ENCODE results near the gene IL5. TPM values are rescaled to one million over a fixed set of nuclear protein-coding genes. Genes with fewer than 3 reads are reported as not detected.
"Not testable (repeated sequence)": the region's sequence is repeated elsewhere in the genome, so short reads cannot be mapped to it uniquely, and the experiment has no call there.

IL5 gene
- total RNA-seq, 5 donors from 2014 or later (not counting 1 experiment from before 2014, with no cell fraction given) = 1.2 TPM; not detected in 4

GRCh38 chr5:132556763-132557477, 13.6 kb upstream of the IL5 start, which contains the start of gene RAD50:
Gene RAD50 (plus strand): TSS chr5:132556977. CDS start chr5:132557325, 348 bp downstream.
- peak within 1 kb of the TSS; percentile 69 to 87 for H3K4me3 ChIP-seq (ENCODE audit: control insufficient read depth in 1 of 2, extremely low read depth in 1 of 2, low read length in 1 of 2)
- H3K27me3 ChIP-seq (replicated peaks in 1 of 2; ENCODE audit: control insufficient read depth in 2 of 2, extremely low read depth in 1 of 2, insufficient read depth in 2 of 2, low read length in 1 of 2) = no peaks in the 10 kb centered on the region
- peak within 1 kb of the TSS; percentile 86 for H3K27ac ChIP-seq (ENCODE audit: low read length)
- H3K27ac Mint-ChIP-seq = peak within 1 kb of the TSS; percentile 94 to 97
- CTCF ChIA-PET = interaction anchor here (0.6 to 0.7 kb wide), 2 partner anchors 30 to 263 kb away, joined by 3 to 5 read pairs; no protein-coding TSS in a partner anchor
- ATAC-seq (replicated peaks in 1 of 4) = peak; percentile 97 to 99 (median 98)
- H3K4me3 Mint-ChIP-seq = peak within 1 kb of the TSS; percentile 95 to 99 (median 95)
- DNase-seq = peak; percentile 81 to 95 (median 90)
- peaks cover 0 to 14% of the 10 kb centered on the region in 2 donors for H3K36me3 ChIP-seq (ENCODE audit: control insufficient read depth in 2 of 2, extremely low read depth in 1 of 2, insufficient read depth in 1 of 2, low read length in 1 of 2)
- peaks cover 4 to 5% (median 4%) of the 10 kb centered on the region in 3 donors for H3K9me3 Mint-ChIP-seq
- H3K36me3 Mint-ChIP-seq = peaks cover 3% of the 10 kb centered on the region
- peaks cover 6 to 21% of the 10 kb centered on the region in 2 experiments for H3K4me1 ChIP-seq (ENCODE audit: control insufficient read depth in 1 of 2, extremely low read depth in 1 of 2, insufficient read depth in 2 of 2, low read length in 2 of 2)
- H3K9me3 ChIP-seq = no peaks in the 10 kb centered on the region
- peaks cover 29 to 32% (median 31%) of the 10 kb centered on the region in 3 donors for H3K4me1 Mint-ChIP-seq
- WGBS (ENCODE audit: insufficient coverage) = 0% methylated on average over 36 of the region's 53 CpGs
- H3K27me3 Mint-ChIP-seq = no peaks in the 10 kb centered on the region
- POLR2A ChIA-PET = interaction anchor here in 1 of 2 donors (0.6 to 0.9 kb wide), 2 partner anchors 9 to 66 kb away, joined by 3 to 6 read pairs; partner anchors contain the start of gene IRF1

- no peaks in the 10 kb centered on the region for H3K27me3 ChIP-seq (replicated peaks in 1 of 2; ENCODE audit: control insufficient read depth in 2 of 2, extremely low read depth in 1 of 2, insufficient read depth in 2 of 2, low read length in 1 of 2)
- Mint-ChIP-seq H3K4me3 (peak overlapping the region; percentile 95 to 99 (median 95)), H3K9me3 (peaks cover 4 to 5% (median 4%) of the 10 kb centered on the region in 3 donors), H3K27me3 (no peaks in the 10 kb centered on the region), H3K27ac (peak overlapping the region; percentile 94 to 97), H3K4me1 (peaks cover 29 to 32% (median 31%) of the 10 kb centered on the region in 3 donors), H3K36me3 (peaks cover 3% of the 10 kb centered on the region)
- POLR2A ChIA-PET = interaction anchor here in 1 of 2 donors (0.9 kb wide), 1 partner anchor 65 kb away, joined by 6 read pairs; the partner anchor contains the start of gene IRF1
- peak overlapping the region; percentile 69 to 87 for H3K4me3 ChIP-seq (ENCODE audit: control insufficient read depth in 1 of 2, extremely low read depth in 1 of 2, low read length in 1 of 2)
- no peak for ATAC-seq (replicated peaks in 1 of 4)
- DNase-seq = peak in 1 of 35 experiments; percentile 1
- H3K9me3 ChIP-seq = no peaks in the 10 kb centered on the region
- 44% methylated on average over 3 of the region's 15 CpGs for WGBS (ENCODE audit: insufficient coverage)
- peak overlapping the region; percentile 86 for H3K27ac ChIP-seq (ENCODE audit: low read length)
- H3K36me3 ChIP-seq (ENCODE audit: control insufficient read depth in 2 of 2, extremely low read depth in 1 of 2, insufficient read depth in 1 of 2, low read length in 1 of 2) = peaks cover 0 to 13% of the 10 kb centered on the region in 2 donors
- peaks cover 6 to 21% of the 10 kb centered on the region in 2 experiments for H3K4me1 ChIP-seq (ENCODE audit: control insufficient read depth in 1 of 2, extremely low read depth in 1 of 2, insufficient read depth in 2 of 2, low read length in 2 of 2)
- CTCF ChIA-PET = interaction anchor here in 1 of 2 donors (0.6 kb wide), 1 partner anchor 29 kb away, joined by 3 read pairs; no protein-coding TSS in a partner anchor
Observed at GRCh38 chr5:132556153-132556762, 12.9 kb upstream of the IL5 start.

- no peak overlapping the region for H3K27ac Mint-ChIP-seq
- ATAC-seq (replicated peaks in 1 of 4) (no peak), DNase-seq (no peak)
- no peaks in the 10 kb centered on the region for H3K9me3 ChIP-seq
- no peaks in the 10 kb centered on the region for H3K4me1 Mint-ChIP-seq
- H3K27me3 ChIP-seq (replicated peaks in 1 of 2; ENCODE audit: control insufficient read depth in 2 of 2, extremely low read depth in 1 of 2, insufficient read depth in 2 of 2, low read length in 1 of 2) = no peaks in the 10 kb centered on the region
- H3K27me3 Mint-ChIP-seq = no peaks in the 10 kb centered on the region
- H3K4me3 Mint-ChIP-seq = no peak overlapping the region
- no peaks in the 10 kb centered on the region for H3K4me1 ChIP-seq (ENCODE audit: control insufficient read depth in 1 of 2, extremely low read depth in 1 of 2, insufficient read depth in 2 of 2, low read length in 2 of 2)
- H3K9me3 Mint-ChIP-seq = no peaks in the 10 kb centered on the region
- no CpG with 5 or more reads among the region's 2 CpGs for WGBS (ENCODE audit: insufficient coverage)
- no peak overlapping the region for H3K27ac ChIP-seq (ENCODE audit: low read length)
- H3K36me3 Mint-ChIP-seq = no peaks in the 10 kb centered on the region
- no peak overlapping the region for H3K4me3 ChIP-seq (ENCODE audit: control insufficient read depth in 1 of 2, extremely low read depth in 1 of 2, low read length in 1 of 2)
- no peaks in the 10 kb centered on the region for H3K36me3 ChIP-seq (ENCODE audit: control insufficient read depth in 2 of 2, extremely low read depth in 1 of 2, insufficient read depth in 1 of 2, low read length in 1 of 2)
- ChIA-PET CTCF (interaction anchor here (0.6 to 0.7 kb wide), 4 partner anchors 12 to 476 kb away, joined by 3 to 5 read pairs (median 3); no protein-coding TSS in a partner anchor), POLR2A (interaction anchor here (0.6 to 0.7 kb wide), 3 partner anchors 59 to 280 kb away, joined by 4 to 5 read pairs (median 5); partner anchors contain the start of genes IRF1 (in 1 of the 2) and SLC22A5 (in 1 of the 2))
Observed at GRCh38 chr5:132549576-132549975, 6.3 kb upstream of the IL5 start.

- not testable (repeated sequence) for H3K4me3 ChIP-seq (ENCODE audit: control insufficient read depth in 1 of 2, extremely low read depth in 1 of 2, low read length in 1 of 2); H3K36me3 Mint-ChIP-seq; H3K27me3 ChIP-seq (replicated peaks in 1 of 2; ENCODE audit: control insufficient read depth in 2 of 2, extremely low read depth in 1 of 2, insufficient read depth in 2 of 2, low read length in 1 of 2); DNase-seq; H3K9me3 Mint-ChIP-seq; H3K27me3 Mint-ChIP-seq; H3K4me1 ChIP-seq (ENCODE audit: control insufficient read depth in 1 of 2, extremely low read depth in 1 of 2, insufficient read depth in 2 of 2, low read length in 2 of 2); H3K4me3 Mint-ChIP-seq; H3K36me3 ChIP-seq (ENCODE audit: control insufficient read depth in 2 of 2, extremely low read depth in 1 of 2, insufficient read depth in 1 of 2, low read length in 1 of 2); H3K4me1 Mint-ChIP-seq; H3K9me3 ChIP-seq; ATAC-seq (replicated peaks in 1 of 4); H3K27ac Mint-ChIP-seq; H3K27ac ChIP-seq (ENCODE audit: low read length)
- no CpG with 5 or more reads among the region's 7 CpGs for WGBS (ENCODE audit: insufficient coverage)
- CTCF ChIA-PET = interaction anchor here in 1 of 2 donors (1.6 kb wide), 1 partner anchor 22 kb away, joined by 4 read pairs; no protein-coding TSS in a partner anchor
- POLR2A ChIA-PET = interaction anchor here in 1 of 2 donors (0.7 kb wide), 1 partner anchor 148 kb away, joined by 3 read pairs; no protein-coding TSS in a partner anchor
Observed at GRCh38 chr5:132548834-132549233, 5.5 kb upstream of the IL5 start.

- DNase-seq (no peak), ATAC-seq (replicated peaks in 1 of 4) (no peak)
- H3K27me3 ChIP-seq (replicated peaks in 1 of 2; ENCODE audit: control insufficient read depth in 2 of 2, extremely low read depth in 1 of 2, insufficient read depth in 2 of 2, low read length in 1 of 2) = no peaks in the 10 kb centered on the region
- H3K4me1 ChIP-seq (ENCODE audit: control insufficient read depth in 1 of 2, extremely low read depth in 1 of 2, insufficient read depth in 2 of 2, low read length in 2 of 2) = no peaks in the 10 kb centered on the region
- Mint-ChIP-seq H3K4me3 (no peak overlapping the region), H3K36me3 (no peaks in the 10 kb centered on the region), H3K27me3 (peaks cover 0 to 2% of the 10 kb centered on the region in 2 donors), H3K4me1 (no peaks in the 10 kb centered on the region), H3K9me3 (no peaks in the 10 kb centered on the region), H3K27ac (no peak overlapping the region)
- ChIA-PET CTCF (interaction anchor here in 1 of 2 donors (1.6 kb wide), 1 partner anchor 20 kb away, joined by 4 read pairs; no protein-coding TSS in a partner anchor), POLR2A (no interaction called here)
- H3K4me3 ChIP-seq (ENCODE audit: control insufficient read depth in 1 of 2, extremely low read depth in 1 of 2, low read length in 1 of 2) = no peak overlapping the region
- WGBS (ENCODE audit: insufficient coverage) = 43% methylated on average over 1 of the region's 2 CpGs
- H3K27ac ChIP-seq (ENCODE audit: low read length) = no peak overlapping the region
- H3K9me3 ChIP-seq = no peaks in the 10 kb centered on the region
- H3K36me3 ChIP-seq (ENCODE audit: control insufficient read depth in 2 of 2, extremely low read depth in 1 of 2, insufficient read depth in 1 of 2, low read length in 1 of 2) = no peaks in the 10 kb centered on the region
Observed at GRCh38 chr5:132547269-132547668, 3.9 kb upstream of the IL5 start.

GRCh38 chr5:132546108-132546507, 2.8 kb upstream of the IL5 start:
- POLR2A ChIA-PET = no interaction called here
- H3K27me3 Mint-ChIP-seq = peaks cover 0 to 2% of the 10 kb centered on the region in 2 donors
- H3K4me3 ChIP-seq (ENCODE audit: control insufficient read depth in 1 of 2, extremely low read depth in 1 of 2, low read length in 1 of 2) = no peak overlapping the region
- H3K36me3 ChIP-seq (ENCODE audit: control insufficient read depth in 2 of 2, extremely low read depth in 1 of 2, insufficient read depth in 1 of 2, low read length in 1 of 2) = no peaks in the 10 kb centered on the region
- no peak overlapping the region for H3K27ac Mint-ChIP-seq
- no peak for DNase-seq
- H3K36me3 Mint-ChIP-seq = no peaks in the 10 kb centered on the region
- CTCF ChIA-PET = no interaction called here
- no peaks in the 10 kb centered on the region for H3K9me3 ChIP-seq
- no peak overlapping the region for H3K27ac ChIP-seq (ENCODE audit: low read length)
- H3K9me3 Mint-ChIP-seq = no peaks in the 10 kb centered on the region
- no peaks in the 10 kb centered on the region for H3K27me3 ChIP-seq (replicated peaks in 1 of 2; ENCODE audit: control insufficient read depth in 2 of 2, extremely low read depth in 1 of 2, insufficient read depth in 2 of 2, low read length in 1 of 2)
- H3K4me3 Mint-ChIP-seq = no peak overlapping the region
- no peak for ATAC-seq (replicated peaks in 1 of 4)
- WGBS (ENCODE audit: insufficient coverage) = no CpG with 5 or more reads among the region's 2 CpGs
- H3K4me1 ChIP-seq (ENCODE audit: control insufficient read depth in 1 of 2, extremely low read depth in 1 of 2, insufficient read depth in 2 of 2, low read length in 2 of 2) = no peaks in the 10 kb centered on the region
- H3K4me1 Mint-ChIP-seq = no peaks in the 10 kb centered on the region

Measured in T-cell (primary cell).